Measurements from ENCODE around the gene CKMT2. TPM values are rescaled to one million over a fixed set of nuclear protein-coding genes. Genes with fewer than 3 reads are reported as not detected.

Gene CKMT2
- total RNA-seq, 1 experiment from 2014 or later: not detected

GRCh38 chr5:81192373-81192750 lies 40.8 kb upstream of the CKMT2 start:
- H3K27ac ChIP-seq (ENCODE audit: low read length): peak overlapping the region; percentile 85
- DNase-seq: no peak
- H3K79me2 ChIP-seq (ENCODE audit: low read length): no peaks in the 10 kb centered on the region
- H2AFZ ChIP-seq (ENCODE audit: low read length): no peak overlapping the region
- peak overlapping the region; percentile 56 for H3K4me2 ChIP-seq (ENCODE audit: low read depth, low read length, poor library complexity, severe bottlenecking)
- peak overlapping the region; percentile 50 for H3K9ac ChIP-seq (ENCODE audit: low read length)
- H3K9me3 ChIP-seq (ENCODE audit: low read length): no peaks in the 10 kb centered on the region
- no peaks in the 10 kb centered on the region for H3K36me3 ChIP-seq (ENCODE audit: insufficient read depth, low read length)
- no peaks in the 10 kb centered on the region for H3K27me3 ChIP-seq (ENCODE audit: low read length)
- H3K4me3 ChIP-seq (ENCODE audit: low read length): peak overlapping the region; percentile 15
- no peaks in the 10 kb centered on the region for H4K20me1 ChIP-seq (ENCODE audit: insufficient read depth, low read depth, low read length)
- peaks cover 82% of the 10 kb centered on the region for H3K4me1 ChIP-seq (ENCODE audit: low read length)
- no peaks in the 10 kb centered on the region for H3K9me2 ChIP-seq (replicated peaks; ENCODE audit: insufficient read depth, low read length)

GRCh38 chr5:81194633-81195334 lies 38.3 kb upstream of the CKMT2 start:
- Histone ChIP-seq H3K36me3 (ENCODE audit: insufficient read depth, low read length) (no peaks in the 10 kb centered on the region), H3K9me2 (replicated peaks; ENCODE audit: insufficient read depth, low read length) (no peaks in the 10 kb centered on the region), H3K9me3 (ENCODE audit: low read length) (no peaks in the 10 kb centered on the region), H4K20me1 (ENCODE audit: insufficient read depth, low read depth, low read length) (no peaks in the 10 kb centered on the region), H2AFZ (ENCODE audit: low read length) (0 out of 2 replicates have a peak overlapping the region, but pooled peaks have one; percentile 39), H3K4me2 (ENCODE audit: low read depth, low read length, poor library complexity, severe bottlenecking) (peak overlapping the region; percentile 33), H3K27me3 (ENCODE audit: low read length) (no peaks in the 10 kb centered on the region), H3K79me2 (ENCODE audit: low read length) (no peaks in the 10 kb centered on the region), H3K4me3 (ENCODE audit: low read length) (no peak overlapping the region), H3K9ac (ENCODE audit: low read length) (no peak overlapping the region), H3K27ac (ENCODE audit: low read length) (peak overlapping the region; percentile 85; the same call in 1 of the 2 replicates), H3K4me1 (ENCODE audit: low read length) (peaks cover 64% of the 10 kb centered on the region)
- peak; percentile 95 for DNase-seq

GRCh38 chr5:81195335-81195929 lies 37.7 kb upstream of the CKMT2 start:
- Histone ChIP-seq H3K27me3 (ENCODE audit: low read length) (no peaks in the 10 kb centered on the region), H3K36me3 (ENCODE audit: insufficient read depth, low read length) (no peaks in the 10 kb centered on the region), H2AFZ (ENCODE audit: low read length) (no peak overlapping the region), H3K4me2 (ENCODE audit: low read depth, low read length, poor library complexity, severe bottlenecking) (peak overlapping the region; percentile 33), H3K27ac (ENCODE audit: low read length) (no peak overlapping the region), H3K4me1 (ENCODE audit: low read length) (peaks cover 61% of the 10 kb centered on the region), H3K79me2 (ENCODE audit: low read length) (no peaks in the 10 kb centered on the region), H3K9me2 (replicated peaks; ENCODE audit: insufficient read depth, low read length) (no peaks in the 10 kb centered on the region), H3K4me3 (ENCODE audit: low read length) (no peak overlapping the region), H4K20me1 (ENCODE audit: insufficient read depth, low read depth, low read length) (no peaks in the 10 kb centered on the region), H3K9me3 (ENCODE audit: low read length) (no peaks in the 10 kb centered on the region), H3K9ac (ENCODE audit: low read length) (no peak overlapping the region)
- peak; percentile 40 for DNase-seq

GRCh38 chr5:81202655-81203054 lies 30.5 kb upstream of the CKMT2 start:
- Histone ChIP-seq H3K9me2 (replicated peaks; ENCODE audit: insufficient read depth, low read length) (no peaks in the 10 kb centered on the region), H3K4me3 (ENCODE audit: low read length) (no peak overlapping the region), H3K79me2 (ENCODE audit: low read length) (no peaks in the 10 kb centered on the region), H3K9ac (ENCODE audit: low read length) (no peak overlapping the region), H3K9me3 (ENCODE audit: low read length) (no peaks in the 10 kb centered on the region), H3K27ac (ENCODE audit: low read length) (no peak overlapping the region), H3K36me3 (ENCODE audit: insufficient read depth, low read length) (no peaks in the 10 kb centered on the region), H2AFZ (ENCODE audit: low read length) (no peak overlapping the region), H3K4me1 (ENCODE audit: low read length) (peaks cover 9% of the 10 kb centered on the region), H4K20me1 (ENCODE audit: insufficient read depth, low read depth, low read length) (no peaks in the 10 kb centered on the region), H3K4me2 (ENCODE audit: low read depth, low read length, poor library complexity, severe bottlenecking) (no peak overlapping the region), H3K27me3 (ENCODE audit: low read length) (no peaks in the 10 kb centered on the region)
- no peak for DNase-seq

GRCh38 chr5:81203729-81204128 lies 29.4 kb upstream of the CKMT2 start:
- Histone ChIP-seq H3K4me2 (ENCODE audit: low read depth, low read length, poor library complexity, severe bottlenecking) (no peak overlapping the region), H3K27ac (ENCODE audit: low read length) (no peak overlapping the region), H2AFZ (ENCODE audit: low read length) (no peak overlapping the region), H3K4me1 (ENCODE audit: low read length) (peaks cover 9% of the 10 kb centered on the region), H3K79me2 (ENCODE audit: low read length) (no peaks in the 10 kb centered on the region), H3K9me3 (ENCODE audit: low read length) (no peaks in the 10 kb centered on the region), H3K27me3 (ENCODE audit: low read length) (no peaks in the 10 kb centered on the region), H3K4me3 (ENCODE audit: low read length) (no peak overlapping the region), H3K9me2 (replicated peaks; ENCODE audit: insufficient read depth, low read length) (no peaks in the 10 kb centered on the region), H4K20me1 (ENCODE audit: insufficient read depth, low read depth, low read length) (no peaks in the 10 kb centered on the region), H3K9ac (ENCODE audit: low read length) (no peak overlapping the region), H3K36me3 (ENCODE audit: insufficient read depth, low read length) (no peaks in the 10 kb centered on the region)
- no peak for DNase-seq

- H3K27me3 ChIP-seq (ENCODE audit: low read length): no peaks in the 10 kb centered on the region
- no peak overlapping the region for H3K9ac ChIP-seq (ENCODE audit: low read length)
- no peak overlapping the region for H2AFZ ChIP-seq (ENCODE audit: low read length)
- H3K4me2 ChIP-seq (ENCODE audit: low read depth, low read length, poor library complexity, severe bottlenecking): no peak overlapping the region
- no peaks in the 10 kb centered on the region for H3K9me3 ChIP-seq (ENCODE audit: low read length)
- no peak overlapping the region for H3K4me3 ChIP-seq (ENCODE audit: low read length)
- H3K9me2 ChIP-seq (replicated peaks; ENCODE audit: insufficient read depth, low read length): no peaks in the 10 kb centered on the region
- H4K20me1 ChIP-seq (ENCODE audit: insufficient read depth, low read depth, low read length): no peaks in the 10 kb centered on the region
- no peak overlapping the region for H3K27ac ChIP-seq (ENCODE audit: low read length)
- H3K36me3 ChIP-seq (ENCODE audit: insufficient read depth, low read length): no peaks in the 10 kb centered on the region
- DNase-seq: no peak
- peaks cover 9% of the 10 kb centered on the region for H3K4me1 ChIP-seq (ENCODE audit: low read length)
- no peaks in the 10 kb centered on the region for H3K79me2 ChIP-seq (ENCODE audit: low read length)
Observed at GRCh38 chr5:81204205-81204604, 28.9 kb upstream of the CKMT2 start.

GRCh38 chr5:81205058-81205457 lies 28.1 kb upstream of the CKMT2 start:
- Histone ChIP-seq H3K36me3 (ENCODE audit: insufficient read depth, low read length) (no peaks in the 10 kb centered on the region), H3K9me2 (replicated peaks; ENCODE audit: insufficient read depth, low read length) (no peaks in the 10 kb centered on the region), H3K9ac (ENCODE audit: low read length) (no peak overlapping the region), H4K20me1 (ENCODE audit: insufficient read depth, low read depth, low read length) (no peaks in the 10 kb centered on the region), H2AFZ (ENCODE audit: low read length) (no peak overlapping the region), H3K4me1 (ENCODE audit: low read length) (peaks cover 9% of the 10 kb centered on the region), H3K9me3 (ENCODE audit: low read length) (no peaks in the 10 kb centered on the region), H3K79me2 (ENCODE audit: low read length) (no peaks in the 10 kb centered on the region), H3K27me3 (ENCODE audit: low read length) (no peaks in the 10 kb centered on the region), H3K4me3 (ENCODE audit: low read length) (no peak overlapping the region), H3K4me2 (ENCODE audit: low read depth, low read length, poor library complexity, severe bottlenecking) (no peak overlapping the region), H3K27ac (ENCODE audit: low read length) (no peak overlapping the region)
- DNase-seq: no peak

- no peaks in the 10 kb centered on the region for H3K36me3 ChIP-seq (ENCODE audit: insufficient read depth, low read length)
- no peaks in the 10 kb centered on the region for H4K20me1 ChIP-seq (ENCODE audit: insufficient read depth, low read depth, low read length)
- no peaks in the 10 kb centered on the region for H3K9me2 ChIP-seq (replicated peaks; ENCODE audit: insufficient read depth, low read length)
- no peak overlapping the region for H3K4me2 ChIP-seq (ENCODE audit: low read depth, low read length, poor library complexity, severe bottlenecking)
- no peak overlapping the region for H2AFZ ChIP-seq (ENCODE audit: low read length)
- H3K4me1 ChIP-seq (ENCODE audit: low read length): peaks cover 17% of the 10 kb centered on the region
- peak; percentile 77 for DNase-seq
- no peak overlapping the region for H3K27ac ChIP-seq (ENCODE audit: low read length)
- no peaks in the 10 kb centered on the region for H3K9me3 ChIP-seq (ENCODE audit: low read length)
- H3K79me2 ChIP-seq (ENCODE audit: low read length): no peaks in the 10 kb centered on the region
- H3K27me3 ChIP-seq (ENCODE audit: low read length): no peaks in the 10 kb centered on the region
- H3K4me3 ChIP-seq (ENCODE audit: low read length): no peak overlapping the region
- 0 out of 2 replicates have a peak overlapping the region, but pooled peaks have one; percentile 6 for H3K9ac ChIP-seq (ENCODE audit: low read length)
Observed at GRCh38 chr5:81207009-81207408, 26.1 kb upstream of the CKMT2 start.

Data from Karpas-422 (cell line).